Lower leg skin (tissue), 3 donors: ENCODE measurements around the gene STRIP1.

Source experiments
- POLR2A ChIP-seq, 2 donors: fragments of 450-650 bp; IDR thresholded peaks; one replicate each; pipeline ENCODE4 v1.6.1; 2016 to 2017; ENCODE audit warnings: antibody characterized with exemption in 2 of 2, mild to moderate bottlenecking in 1 of 2, moderate library complexity in 1 of 2
- TF ChIP-seq, protein P1 (sequence below), 3 donors: fragments of 450-650 bp; IDR thresholded peaks; one replicate each; pipeline ENCODE4 v1.5.1; 2016; ENCODE audit warnings: antibody characterized with exemption in 3 of 3, mild to moderate bottlenecking in 3 of 3, moderate library complexity in 2 of 3

GRCh38 chr1:110070671-110071242 lies 36.3 kb downstream of the STRIP1 start, which contains the start of gene ALX3:
- TF ChIP-seq, protein P1, sequence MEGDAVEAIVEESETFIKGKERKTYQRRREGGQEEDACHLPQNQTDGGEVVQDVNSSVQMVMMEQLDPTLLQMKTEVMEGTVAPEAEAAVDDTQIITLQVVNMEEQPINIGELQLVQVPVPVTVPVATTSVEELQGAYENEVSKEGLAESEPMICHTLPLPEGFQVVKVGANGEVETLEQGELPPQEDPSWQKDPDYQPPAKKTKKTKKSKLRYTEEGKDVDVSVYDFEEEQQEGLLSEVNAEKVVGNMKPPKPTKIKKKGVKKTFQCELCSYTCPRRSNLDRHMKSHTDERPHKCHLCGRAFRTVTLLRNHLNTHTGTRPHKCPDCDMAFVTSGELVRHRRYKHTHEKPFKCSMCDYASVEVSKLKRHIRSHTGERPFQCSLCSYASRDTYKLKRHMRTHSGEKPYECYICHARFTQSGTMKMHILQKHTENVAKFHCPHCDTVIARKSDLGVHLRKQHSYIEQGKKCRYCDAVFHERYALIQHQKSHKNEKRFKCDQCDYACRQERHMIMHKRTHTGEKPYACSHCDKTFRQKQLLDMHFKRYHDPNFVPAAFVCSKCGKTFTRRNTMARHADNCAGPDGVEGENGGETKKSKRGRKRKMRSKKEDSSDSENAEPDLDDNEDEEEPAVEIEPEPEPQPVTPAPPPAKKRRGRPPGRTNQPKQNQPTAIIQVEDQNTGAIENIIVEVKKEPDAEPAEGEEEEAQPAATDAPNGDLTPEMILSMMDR (IDR thresholded peaks at IDR 0.05) = no peak
- no peak for TF ChIP-seq POLR2A (IDR thresholded peaks at IDR 0.05)
